Aorta (tissue), 5 donors: ENCODE data around the gene RELCH. TPM values are rescaled to one million over a fixed set of nuclear protein-coding genes. Genes with fewer than 3 reads are reported as not detected.
"Not testable (repeated sequence)": the region's sequence is repeated elsewhere in the genome, so short reads cannot be mapped to it uniquely, and the experiment has no call there.

Experiments
- ATAC-seq: fragments of 200-7000 bp; cut with Tn5 transposase; one replicate; pipeline ENCODE4 v1.9.1; 2022; ENCODE audit warnings: moderate library complexity; ENCODE audit not compliant: low FRiP score
- DNase-seq, 2 donors: peaks; one replicate each; pipeline ENCODE4 v3.0.0-alpha.2; 2020
- H3K27ac ChIP-seq, 2 donors: one replicate each; pipeline ENCODE4 v1.5.1; 2013; ENCODE audit warnings: low read length in 2 of 2, mild to moderate bottlenecking in 2 of 2, moderate library complexity in 2 of 2, control low read depth in 1 of 2, inconsistent platforms in 1 of 2, low read depth in 1 of 2
- H3K27me3 ChIP-seq, 2 donors: one replicate each; pipeline ENCODE4 v1.6.1; 2013; ENCODE audit warnings: control low read depth in 1 of 2, low read length in 1 of 2, mild to moderate bottlenecking in 1 of 2, moderate library complexity in 1 of 2; ENCODE audit not compliant: insufficient read depth in 2 of 2, control insufficient read depth in 1 of 2
- H3K36me3 ChIP-seq, 2 donors: one replicate each; pipeline ENCODE4 v1.6.1; 2013; ENCODE audit warnings: control low read depth in 1 of 2, low read length in 1 of 2, mild to moderate bottlenecking in 1 of 2; ENCODE audit not compliant: insufficient read depth in 2 of 2, control insufficient read depth in 1 of 2
- H3K4me1 ChIP-seq, 2 donors: one replicate each; pipeline ENCODE4 v1.6.1; 2013; ENCODE audit warnings: low read length in 2 of 2, control low read depth in 1 of 2, mild to moderate bottlenecking in 1 of 2, moderate library complexity in 1 of 2; ENCODE audit not compliant: insufficient read depth in 2 of 2, control insufficient read depth in 1 of 2
- H3K4me3 ChIP-seq, 2 donors: one replicate each; pipeline ENCODE4 v1.5.1; 2013; ENCODE audit warnings: low read length in 2 of 2, control low read depth in 1 of 2, mild to moderate bottlenecking in 1 of 2
- H3K9me3 ChIP-seq: one replicate; pipeline ENCODE4 v1.6.1; 2013; ENCODE audit warnings: mild to moderate bottlenecking, low read length; ENCODE audit not compliant: control insufficient read depth
- WGBS, 2 donors: extraction: QIAGEN DNeasy Blood & Tissue Kit; methylation state at CpG; one replicate each; pipeline ENCODE4 v1.1.7; 2013; 5-methylcytosine and 5-hydroxymethylcytosine counted together
- intact Hi-C, 2 donors: fragments of 100-400 bp; cut with DNase I; formaldehyde crosslinking; loops; one replicate each; pipeline versions ENCODE4 v1.14.2 to v1.15.0; 2022
- polyA plus RNA-seq, 2 donors: library from polyadenylated mRNA; stranded (reverse); fragments of 200-250 nt; gene quantifications; one replicate each; pipeline ENCODE4 v1.2.3, GENCODE V29; 2013
- total RNA-seq, 2 donors: library from RNA; stranded (reverse); fragmentation: NEBNext Ultra II Directional; extraction: Animal tissue kit (Norgen Biotek cat#: 25700); gene quantifications; one replicate each; pipeline ENCODE4 v1.2.1, GENCODE V29; 2021
- donor health status: healthy with polysubstance abuse.
- donor health status: Bipolar disorder and iron deficiency.
- donor health status: DM: no; HTN: no; CAD: no.
- donor health status: DM: no; HTN: no; CAD: no.
- donor health status: DM: yes; HTN: yes; CAD: no.

RELCH gene
- total and polyA plus RNA-seq, 4 donors: 1.8 to 40.7 (median 21.9) TPM

GRCh38 chr18:62164310-62164709, 22.7 kb upstream of the RELCH start:
- WGBS, 2 donors: 93 to 95% methylated on average over 7 of the region's 7 CpGs
- DNase-seq: no peak

GRCh38 chr18:62164855-62165487, 22.1 kb upstream of the RELCH start:
- peaks cover 0 to 2% of the 10 kb centered on the region in 2 donors for H3K36me3 ChIP-seq
- 60 to 75% methylated on average over 5 of the region's 5 CpGs for WGBS, 2 donors
- no peaks in the 10 kb centered on the region for H3K27me3 ChIP-seq
- no peak for ATAC-seq
- intact Hi-C loops: no loop called here
- DNase-seq: no peak
- H3K4me3 ChIP-seq: no peak overlapping the region
- no peak overlapping the region for H3K27ac ChIP-seq
- H3K9me3 ChIP-seq: no peaks in the 10 kb centered on the region
- H3K4me1 ChIP-seq: no peaks in the 10 kb centered on the region

More at GRCh38 chr18:62164310-62164709, 22.7 kb upstream of the RELCH start:
- Histone ChIP-seq H3K27ac (no peak overlapping the region), H3K4me1 (no peaks in the 10 kb centered on the region), H3K9me3 (no peaks in the 10 kb centered on the region), H3K27me3 (no peaks in the 10 kb centered on the region), H3K4me3 (no peak overlapping the region), H3K36me3 (peaks cover 0 to 2% of the 10 kb centered on the region in 2 donors)
- intact Hi-C loops: no loop called here
- no peak for ATAC-seq

- H3K27ac ChIP-seq: no peak overlapping the region
- no peak for DNase-seq
- intact Hi-C loops: no loop called here
- H3K4me3 ChIP-seq: no peak overlapping the region
- 94 to 97% methylated on average over 3 of the region's 3 CpGs for WGBS, 2 donors
- no peak for ATAC-seq
- H3K9me3 ChIP-seq: no peaks in the 10 kb centered on the region
- H3K4me1 ChIP-seq: no peaks in the 10 kb centered on the region
- peaks cover 0 to 2% of the 10 kb centered on the region in 2 donors for H3K36me3 ChIP-seq
- H3K27me3 ChIP-seq: no peaks in the 10 kb centered on the region
Measured at GRCh38 chr18:62165583-62165982, 21.5 kb upstream of the RELCH start.

- intact Hi-C loops: not testable (repeated sequence)
- WGBS, 2 donors: 81 to 96% methylated on average over 1 of the region's 1 CpG
Measured at GRCh38 chr18:62166524-62166923, 20.5 kb upstream of the RELCH start.

GRCh38 chr18:62170857-62171256, 16.2 kb upstream of the RELCH start:
- DNase-seq: no peak
- Histone ChIP-seq H3K9me3 (no peaks in the 10 kb centered on the region), H3K36me3 (no peaks in the 10 kb centered on the region), H3K4me1 (no peaks in the 10 kb centered on the region), H3K4me3 (no peak overlapping the region), H3K27ac (no peak overlapping the region), H3K27me3 (no peaks in the 10 kb centered on the region)
- no peak for ATAC-seq
- intact Hi-C loops: no loop called here
- WGBS, 2 donors: 94 to 95% methylated on average over 1 of the region's 1 CpG

More at GRCh38 chr18:62166524-62166923, 20.5 kb upstream of the RELCH start:
- not testable (repeated sequence) for H3K4me3 ChIP-seq, ATAC-seq, DNase-seq, H3K27me3 ChIP-seq, H3K36me3 ChIP-seq, H3K4me1 ChIP-seq, H3K9me3 ChIP-seq, H3K27ac ChIP-seq

GRCh38 chr18:62172298-62172697, 14.8 kb upstream of the RELCH start:
- intact Hi-C loops: no loop called here
- H3K4me1 ChIP-seq: no peaks in the 10 kb centered on the region
- no peaks in the 10 kb centered on the region for H3K27me3 ChIP-seq
- H3K27ac ChIP-seq: no peak overlapping the region
- ATAC-seq (no peak), DNase-seq (no peak)
- no peaks in the 10 kb centered on the region for H3K36me3 ChIP-seq
- no peak overlapping the region for H3K4me3 ChIP-seq
- no peaks in the 10 kb centered on the region for H3K9me3 ChIP-seq

GRCh38 chr18:62175521-62175920, 11.5 kb upstream of the RELCH start:
- intact Hi-C loops: no loop called here
- Histone ChIP-seq H3K36me3 (no peaks in the 10 kb centered on the region), H3K9me3 (no peaks in the 10 kb centered on the region), H3K4me3 (no peak overlapping the region), H3K27ac (no peak overlapping the region), H3K27me3 (no peaks in the 10 kb centered on the region), H3K4me1 (no peaks in the 10 kb centered on the region)
- DNase-seq (no peak), ATAC-seq (no peak)
- WGBS, 2 donors: 89 to 91% methylated on average over 3 of the region's 3 CpGs

- ATAC-seq: no peak
Measured at GRCh38 chr18:62177271-62177670, 9.8 kb upstream of the RELCH start.

GRCh38 chr18:62179213-62179612, 7.8 kb upstream of the RELCH start:
- no peaks in the 10 kb centered on the region for H3K36me3 ChIP-seq
- no peak for ATAC-seq
- WGBS, 2 donors: 97% methylated on average over 4 of the region's 4 CpGs
- H3K9me3 ChIP-seq: no peaks in the 10 kb centered on the region
- no peak overlapping the region for H3K27ac ChIP-seq
- H3K4me3 ChIP-seq: no peak overlapping the region
- H3K4me1 ChIP-seq: no peaks in the 10 kb centered on the region
- H3K27me3 ChIP-seq: no peaks in the 10 kb centered on the region
- no peak for DNase-seq
- intact Hi-C loops: no loop called here

More at GRCh38 chr18:62177271-62177670, 9.8 kb upstream of the RELCH start:
- no peak for DNase-seq
- WGBS, 2 donors: 90 to 94% methylated on average over 3 of the region's 3 CpGs
- no peaks in the 10 kb centered on the region for H3K9me3 ChIP-seq
- intact Hi-C loops: no loop called here
- no peaks in the 10 kb centered on the region for H3K27me3 ChIP-seq
- H3K36me3 ChIP-seq: no peaks in the 10 kb centered on the region
- H3K4me1 ChIP-seq: no peaks in the 10 kb centered on the region
- no peak overlapping the region for H3K27ac ChIP-seq
- no peak overlapping the region for H3K4me3 ChIP-seq
